ENCODE data around the gene MINDY2. TPM values are rescaled to one million over a fixed set of nuclear protein-coding genes. Genes with fewer than 3 reads are reported as not detected.

Gene MINDY2
- total and polyA plus RNA-seq, 12 donors, result 3.8 to 37.4 (median 31.8) TPM

GRCh38 chr15:58752716-58753115 lies 18.4 kb upstream of the MINDY2 start:
- DNase-seq (no peak), ATAC-seq (no peak)
- intact Hi-C loops (cut with DNase I), result loop anchor here in 5 of 10 donors (10.0 kb wide), 4 partner anchors 318 to 528 kb away; partner anchors contain the start of gene LIPC (in 1 of the 5)
- Histone ChIP-seq H3K4me3 (no peak overlapping the region), H3K27ac (no peak overlapping the region), H3K9me3 (no peaks in the 10 kb centered on the region), H3K4me1 (peaks cover 0 to 14% (median 11%) of the 10 kb centered on the region in 9 donors), H3K36me3 (no peaks in the 10 kb centered on the region), H3K27me3 (no peaks in the 10 kb centered on the region)
- TF ChIP-seq CTCF (IDR thresholded peaks at IDR 0.05), result no peak
- 85 to 92% methylated on average over 3 of the region's 3 CpGs for WGBS, 2 donors

DNA sequence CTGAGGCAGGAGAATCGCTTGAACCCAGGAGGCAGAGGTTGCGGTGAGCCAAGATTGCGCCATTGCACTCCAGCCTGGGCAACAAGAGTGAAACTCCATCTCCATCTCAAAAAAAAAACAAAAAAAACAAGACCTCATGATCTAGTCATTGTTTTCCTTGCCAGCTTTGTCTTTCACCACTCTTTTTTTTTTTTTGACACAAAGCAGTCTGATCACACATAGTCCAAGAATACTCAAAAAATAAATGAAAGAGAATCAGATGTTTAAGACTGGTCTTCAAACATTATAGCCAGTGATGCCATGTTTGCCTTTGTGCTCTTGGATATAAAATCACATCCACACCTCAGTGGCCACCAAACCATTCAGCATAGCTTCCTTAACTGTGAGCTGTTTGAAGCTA lies 15.8 kb upstream of the MINDY2 start:
- no peak for TF ChIP-seq CTCF (IDR thresholded peaks at IDR 0.05)
- H3K9me3 ChIP-seq, result no peaks in the 10 kb centered on the region
- H3K27ac ChIP-seq, result no peak overlapping the region
- intact Hi-C loops (cut with DNase I), result loop anchor here in 7 of 10 donors (5.0 to 10.0 kb wide), 8 partner anchors 321 to 531 kb away; partner anchors contain the start of gene LIPC (in 1 of the 7)
- no peaks in the 10 kb centered on the region for H3K36me3 ChIP-seq
- WGBS, 2 donors, result 97 to 100% methylated on average over 3 of the region's 3 CpGs
- peaks cover 0 to 6% (median 2%) of the 10 kb centered on the region in 9 donors for H3K4me1 ChIP-seq
- DNase-seq, result no peak
- no peak overlapping the region for H3K4me3 ChIP-seq
- no peak for ATAC-seq
- no peaks in the 10 kb centered on the region for H3K27me3 ChIP-seq

- 54% methylated on average over 6 of the region's 6 CpGs for WGBS, 2 donors
- ATAC-seq, result no peak
Observed at GRCh38 chr15:58755956-58756355, 15.1 kb upstream of the MINDY2 start.

DNA sequence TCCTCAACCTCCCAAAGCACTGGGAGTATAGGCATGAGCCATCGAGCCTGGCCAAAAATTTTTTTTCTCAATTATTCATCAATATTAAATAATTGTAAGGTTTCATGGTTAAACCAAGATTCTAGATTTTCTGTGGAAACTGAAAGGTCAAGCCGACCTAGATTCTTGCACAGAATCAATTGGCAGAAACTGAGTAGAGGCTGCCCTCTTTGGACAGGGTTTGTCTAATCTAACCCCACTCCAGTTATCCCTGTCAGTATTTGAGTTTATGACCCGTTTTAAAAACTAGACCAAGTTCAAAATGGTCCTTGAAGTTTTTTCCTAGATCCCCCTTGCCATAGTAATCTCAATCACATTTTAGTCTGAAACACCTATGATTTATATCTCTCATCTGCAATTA lies 13.0 kb upstream of the MINDY2 start:
- intact Hi-C loops (cut with DNase I), result loop anchor here in 7 of 10 donors (5.0 to 10.0 kb wide), 8 partner anchors 323 to 533 kb away; partner anchors contain the start of gene LIPC (in 1 of the 7)

More at GRCh38 chr15:58755956-58756355, 15.1 kb upstream of the MINDY2 start:
- no peaks in the 10 kb centered on the region for H3K9me3 ChIP-seq
- no peak for DNase-seq
- intact Hi-C loops (cut with DNase I), result loop anchor here in 7 of 10 donors (5.0 to 10.0 kb wide), 8 partner anchors 321 to 531 kb away; partner anchors contain the start of gene LIPC (in 1 of the 7)
- H3K4me1 ChIP-seq, result no peaks in the 10 kb centered on the region
- no peak for TF ChIP-seq CTCF (IDR thresholded peaks at IDR 0.05)
- no peak overlapping the region for H3K27ac ChIP-seq
- H3K36me3 ChIP-seq, result no peaks in the 10 kb centered on the region
- no peaks in the 10 kb centered on the region for H3K27me3 ChIP-seq
- no peak overlapping the region for H3K4me3 ChIP-seq

More for the DNA sequence above, 13.0 kb upstream of the MINDY2 start:
- Histone ChIP-seq H3K27me3 (no peaks in the 10 kb centered on the region), H3K4me1 (no peaks in the 10 kb centered on the region), H3K9me3 (no peaks in the 10 kb centered on the region), H3K36me3 (no peaks in the 10 kb centered on the region), H3K4me3 (no peak overlapping the region), H3K27ac (no peak overlapping the region)
- TF ChIP-seq CTCF (IDR thresholded peaks at IDR 0.05), result peak in 7 of 9 donors; percentile 21 to 57 (median 43)
- 57% methylated on average over 3 of the region's 3 CpGs for WGBS, 2 donors
- ATAC-seq (peak in 1 of 8 donors; percentile 53), DNase-seq (no peak)
